Activated T-cell treated with anti-CD3 and anti-CD28 coated beads, Interleukin-2, amount 50 U/mL, for 72 hours (primary cell): Measurements from ENCODE around the gene COL26A1. TPM values are rescaled to one million over a fixed set of nuclear protein-coding genes. Genes with fewer than 3 reads are reported as not detected.
A peak's percentile ranks its signal among the peaks of the same experiment; 100 is the strongest.
"Not testable (repeated sequence)": the region's sequence is repeated elsewhere in the genome, so short reads cannot be mapped to it uniquely, and the experiment has no call there.

ENCODE experiments used
- ATAC-seq, 2 donors: fragments of 150-1000 bp; cut with Tn5 transposase; replicated peaks in 1 of 2; 2 replicates each; pipeline ENCODE4 v1.10.0; 2021; ENCODE audit warnings: moderate library complexity in 2 of 2, mild to moderate bottlenecking in 1 of 2
- DNase-seq, 2 donors: peaks; one replicate each; pipeline ENCODE4 v3.0.0; 2021 to 2022; ENCODE audit warnings: mixed read lengths in 1 of 2
- H3K27ac Mint-ChIP-seq: one replicate; pipeline ENCODE4 v1.8.0; 2022; ENCODE audit warnings: mild to moderate bottlenecking, moderate library complexity, mixed read lengths
- H3K27me3 Mint-ChIP-seq: one replicate; pipeline ENCODE4 v1.8.0; 2022; ENCODE audit warnings: low read depth, mixed read lengths
- H3K36me3 Mint-ChIP-seq, 2 donors: one replicate each; pipeline ENCODE4 v1.8.0; 2022; ENCODE audit warnings: mixed read lengths in 2 of 2, mild to moderate bottlenecking in 1 of 2; ENCODE audit not compliant: insufficient read depth in 2 of 2
- H3K4me1 Mint-ChIP-seq: one replicate; pipeline ENCODE4 v1.8.0; 2022; ENCODE audit warnings: low read depth, mixed read lengths
- H3K4me3 Mint-ChIP-seq, 2 donors: one replicate each; pipeline ENCODE4 v1.8.0; 2022; ENCODE audit warnings: mild to moderate bottlenecking in 2 of 2, mixed read lengths in 2 of 2, moderate library complexity in 2 of 2
- H3K9me3 Mint-ChIP-seq, 2 donors: one replicate each; pipeline ENCODE4 v1.8.0; 2022; ENCODE audit warnings: mixed read lengths in 2 of 2
- total RNA-seq, 2 donors: library from RNA; stranded (reverse); gene quantifications; one replicate each; pipeline ENCODE4 v1.2.3, GENCODE V29; 2022

Gene COL26A1
- total RNA-seq, 2 donors from 2014 or later = 0.22 TPM; not detected in 1

GRCh38 chr7:101453617-101454016 is 90.9 kb downstream of the COL26A1 start:
- DNase-seq = no peak
- Mint-ChIP-seq H3K36me3 (no peaks in the 10 kb centered on the region), H3K27me3 (no peaks in the 10 kb centered on the region), H3K9me3 (no peaks in the 10 kb centered on the region), H3K4me3 (no peak overlapping the region), H3K4me1 (no peaks in the 10 kb centered on the region), H3K27ac (no peak overlapping the region)
- ATAC-seq = no peak

GRCh38 chr7:101457001-101457750 is 94.5 kb downstream of the COL26A1 start:
- no peaks in the 10 kb centered on the region for H3K36me3 Mint-ChIP-seq
- H3K27ac Mint-ChIP-seq = no peak overlapping the region
- no peak overlapping the region for H3K4me3 Mint-ChIP-seq
- DNase-seq = no peak
- H3K27me3 Mint-ChIP-seq = no peaks in the 10 kb centered on the region
- no peaks in the 10 kb centered on the region for H3K4me1 Mint-ChIP-seq
- no peak for ATAC-seq
- H3K9me3 Mint-ChIP-seq = no peaks in the 10 kb centered on the region

GRCh38 chr7:101465131-101465530 is 102.5 kb downstream of the COL26A1 start:
- Mint-ChIP-seq H3K4me1 (peaks cover 12% of the 10 kb centered on the region), H3K9me3 (no peaks in the 10 kb centered on the region), H3K27ac (no peak overlapping the region), H3K27me3 (no peaks in the 10 kb centered on the region), H3K36me3 (no peaks in the 10 kb centered on the region), H3K4me3 (peak overlapping the region in 1 of 2 donors; percentile 29)
- DNase-seq (no peak), ATAC-seq (no peak)

GRCh38 chr7:101465576-101466196 is 103.0 kb downstream of the COL26A1 start:
- DNase-seq (no peak), ATAC-seq (peak in 1 of 2 donors; percentile 30)
- Mint-ChIP-seq H3K27me3 (no peaks in the 10 kb centered on the region), H3K36me3 (no peaks in the 10 kb centered on the region), H3K4me1 (peaks cover 12% of the 10 kb centered on the region), H3K9me3 (no peaks in the 10 kb centered on the region), H3K27ac (no peak overlapping the region), H3K4me3 (peak overlapping the region in 1 of 2 donors; percentile 29)

- ATAC-seq (no peak), DNase-seq (no peak)
- Mint-ChIP-seq H3K27ac (no peak overlapping the region), H3K4me3 (no peak overlapping the region), H3K36me3 (no peaks in the 10 kb centered on the region), H3K27me3 (no peaks in the 10 kb centered on the region), H3K9me3 (no peaks in the 10 kb centered on the region), H3K4me1 (peaks cover 12% of the 10 kb centered on the region)
Measured at GRCh38 chr7:101466871-101467270, 104.2 kb downstream of the COL26A1 start.

- Mint-ChIP-seq H3K4me1 (peaks cover 12% of the 10 kb centered on the region), H3K27ac (no peak overlapping the region), H3K4me3 (no peak overlapping the region), H3K9me3 (no peaks in the 10 kb centered on the region), H3K27me3 (no peaks in the 10 kb centered on the region), H3K36me3 (no peaks in the 10 kb centered on the region)
- DNase-seq = no peak
- ATAC-seq = no peak
Measured at GRCh38 chr7:101468546-101469275, 106.0 kb downstream of the COL26A1 start.

GRCh38 chr7:101470668-101471487 is 108.2 kb downstream of the COL26A1 start:
- H3K27me3 Mint-ChIP-seq = no peaks in the 10 kb centered on the region
- ATAC-seq (no peak), DNase-seq (no peak)
- no peak overlapping the region for H3K4me3 Mint-ChIP-seq
- H3K4me1 Mint-ChIP-seq = peaks cover 2% of the 10 kb centered on the region
- no peak overlapping the region for H3K27ac Mint-ChIP-seq
- no peaks in the 10 kb centered on the region for H3K9me3 Mint-ChIP-seq
- no peaks in the 10 kb centered on the region for H3K36me3 Mint-ChIP-seq

GRCh38 chr7:101474178-101474577 is 111.5 kb downstream of the COL26A1 start:
- Mint-ChIP-seq H3K27me3 (no peaks in the 10 kb centered on the region), H3K4me1 (no peaks in the 10 kb centered on the region), H3K36me3 (peaks cover 3 to 4% of the 10 kb centered on the region in 2 donors)

GRCh38 chr7:101475691-101476090 is 113.0 kb downstream of the COL26A1 start:
- not testable (repeated sequence) for H3K27me3 Mint-ChIP-seq, H3K36me3 Mint-ChIP-seq, ATAC-seq, H3K4me3 Mint-ChIP-seq, H3K9me3 Mint-ChIP-seq, DNase-seq, H3K27ac Mint-ChIP-seq, H3K4me1 Mint-ChIP-seq

More at GRCh38 chr7:101474178-101474577, 111.5 kb downstream of the COL26A1 start:
- no peak for DNase-seq
- Mint-ChIP-seq H3K9me3 (peaks cover 0 to 4% of the 10 kb centered on the region in 2 donors), H3K27ac (no peak overlapping the region), H3K4me3 (no peak overlapping the region)
- ATAC-seq = no peak

- ATAC-seq (no peak), DNase-seq (no peak)
- no peak overlapping the region for H3K4me3 Mint-ChIP-seq
- H3K36me3 Mint-ChIP-seq = peaks cover 8 to 11% of the 10 kb centered on the region in 2 donors
- peaks cover 4 to 6% of the 10 kb centered on the region in 2 donors for H3K9me3 Mint-ChIP-seq
- H3K27ac Mint-ChIP-seq = no peak overlapping the region
- H3K27me3 Mint-ChIP-seq = peaks cover 8% of the 10 kb centered on the region
- no peaks in the 10 kb centered on the region for H3K4me1 Mint-ChIP-seq
Measured at GRCh38 chr7:101479217-101479616, 116.5 kb downstream of the COL26A1 start.

GRCh38 chr7:101486056-101486432 is 123.4 kb downstream of the COL26A1 start:
- not testable (repeated sequence) for ATAC-seq, DNase-seq, H3K27me3 Mint-ChIP-seq, H3K36me3 Mint-ChIP-seq, H3K4me1 Mint-ChIP-seq, H3K9me3 Mint-ChIP-seq, H3K27ac Mint-ChIP-seq, H3K4me3 Mint-ChIP-seq

- Mint-ChIP-seq H3K4me1 (no peaks in the 10 kb centered on the region), H3K27me3 (no peaks in the 10 kb centered on the region), H3K36me3 (no peaks in the 10 kb centered on the region), H3K27ac (no peak overlapping the region), H3K9me3 (no peaks in the 10 kb centered on the region), H3K4me3 (no peak overlapping the region)
- no peak for DNase-seq
- no peak for ATAC-seq
Measured at GRCh38 chr7:101486433-101487104, 123.9 kb downstream of the COL26A1 start.
